Left lung (tissue), 10 donors: Measurements from ENCODE around the gene ALX4. TPM values are rescaled to one million over a fixed set of nuclear protein-coding genes. Genes with fewer than 3 reads are reported as not detected.

Source experiments
- ATAC-seq: fragments of 200-7000 bp; cut with Tn5 transposase; one replicate; pipeline ENCODE4 v1.9.1; 2020; ENCODE audit warnings: moderate library complexity
- DNase-seq, 4 donors: peaks; one replicate each; pipeline ENCODE4 v3.0.0-alpha.2; 2013 to 2020
- H3K27ac ChIP-seq, 2 donors: fragments of 200-600 bp; sonication (generic) in 1 of 2; one replicate each; pipeline versions ENCODE4 v1.5.0 to v1.8.0; 2020 to 2021
- H3K27me3 ChIP-seq, 2 donors: fragments of 200-600 bp; sonication (generic) in 1 of 2; one replicate each; pipeline versions ENCODE4 v1.5.0 to v1.8.0; 2020 to 2021
- H3K36me3 ChIP-seq, 2 donors: fragments of 200-600 bp; sonication (generic) in 1 of 2; one replicate each; pipeline versions ENCODE4 v1.5.0 to v1.8.0; 2020 to 2021
- H3K4me1 ChIP-seq, 2 donors: fragments of 200-600 bp; one replicate each; pipeline ENCODE4 v1.8.0; 2021
- H3K4me3 ChIP-seq, 2 donors: fragments of 200-600 bp; sonication (generic) in 1 of 2; one replicate each; pipeline versions ENCODE4 v1.5.0 to v1.8.0; 2020 to 2021; ENCODE audit warnings: mild to moderate bottlenecking in 1 of 2
- H3K9me3 ChIP-seq, 2 donors: fragments of 200-600 bp; sonication (generic) in 1 of 2; one replicate each; pipeline versions ENCODE4 v1.5.0 to v1.8.0; 2020 to 2021
- intact Hi-C, 2 donors: fragments of 100-400 bp; cut with DNase I; formaldehyde crosslinking; loops; one replicate each; pipeline versions ENCODE4 v1.11.2 to v1.14.2; 2022
- polyA plus RNA-seq, 6 donors: library from polyadenylated mRNA; unstranded; fragments of 120-200 nt; gene quantifications; one replicate each; pipeline ENCODE4 v1.2.1, GENCODE V29; 2013; ENCODE audit not compliant: insufficient read length in 6 of 6
- total RNA-seq, 2 donors: library from RNA; stranded (reverse); fragmentation: NEBNext Ultra II Directional; extraction: Animal tissue kit (Norgen Biotek cat#: 25700); gene quantifications; one replicate each; pipeline ENCODE4 v1.2.1, GENCODE V29; 2021
- TF ChIP-seq, protein P1 (sequence below), 2 donors: fragments of 200-600 bp; sonication (generic) in 1 of 2; IDR thresholded peaks; one replicate each; pipeline versions ENCODE4 v1.5.0 to v1.8.0; 2021; ENCODE audit warnings: antibody characterized with exemption in 2 of 2
- donor health status: DM: no; HTN: yes; CAD: no.
- donor health status: DM: no; HTN: no; CAD: no.

ALX4 gene
- total and polyA plus RNA-seq, 8 donors: 0.07 to 0.13 (median 0.10) TPM; not detected in 2

DNA sequence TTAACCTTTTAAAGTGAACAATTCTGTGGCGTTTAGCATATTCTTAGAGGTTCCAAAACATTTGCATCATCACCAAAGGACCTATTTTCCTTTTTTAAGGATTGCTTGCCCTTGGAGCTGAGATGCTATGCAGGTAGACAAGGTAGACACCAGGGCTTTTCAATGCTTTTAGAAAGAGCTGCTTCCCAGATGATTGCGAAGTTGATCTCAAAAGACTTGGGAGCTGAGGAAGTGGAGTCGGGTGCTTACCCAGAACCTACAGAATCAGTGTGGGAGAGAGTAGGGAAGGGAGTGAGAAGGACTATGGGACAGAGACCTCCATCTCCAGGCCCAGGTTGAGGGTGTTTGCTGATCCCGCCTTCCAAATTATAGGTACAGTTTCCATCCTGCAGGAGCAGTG, 11.1 kb upstream of the ALX4 start:
- DNase-seq: no peak
- no peak for ATAC-seq
- Histone ChIP-seq H3K4me1 (peaks cover 5 to 10% of the 10 kb centered on the region in 2 donors), H3K36me3 (no peaks in the 10 kb centered on the region), H3K27ac (no peak overlapping the region), H3K4me3 (no peak overlapping the region), H3K27me3 (peaks cover 90 to 100% of the 10 kb centered on the region in 2 donors), H3K9me3 (no peaks in the 10 kb centered on the region)
- intact Hi-C loops: no loop called here
- TF ChIP-seq, protein P1, sequence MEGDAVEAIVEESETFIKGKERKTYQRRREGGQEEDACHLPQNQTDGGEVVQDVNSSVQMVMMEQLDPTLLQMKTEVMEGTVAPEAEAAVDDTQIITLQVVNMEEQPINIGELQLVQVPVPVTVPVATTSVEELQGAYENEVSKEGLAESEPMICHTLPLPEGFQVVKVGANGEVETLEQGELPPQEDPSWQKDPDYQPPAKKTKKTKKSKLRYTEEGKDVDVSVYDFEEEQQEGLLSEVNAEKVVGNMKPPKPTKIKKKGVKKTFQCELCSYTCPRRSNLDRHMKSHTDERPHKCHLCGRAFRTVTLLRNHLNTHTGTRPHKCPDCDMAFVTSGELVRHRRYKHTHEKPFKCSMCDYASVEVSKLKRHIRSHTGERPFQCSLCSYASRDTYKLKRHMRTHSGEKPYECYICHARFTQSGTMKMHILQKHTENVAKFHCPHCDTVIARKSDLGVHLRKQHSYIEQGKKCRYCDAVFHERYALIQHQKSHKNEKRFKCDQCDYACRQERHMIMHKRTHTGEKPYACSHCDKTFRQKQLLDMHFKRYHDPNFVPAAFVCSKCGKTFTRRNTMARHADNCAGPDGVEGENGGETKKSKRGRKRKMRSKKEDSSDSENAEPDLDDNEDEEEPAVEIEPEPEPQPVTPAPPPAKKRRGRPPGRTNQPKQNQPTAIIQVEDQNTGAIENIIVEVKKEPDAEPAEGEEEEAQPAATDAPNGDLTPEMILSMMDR (IDR thresholded peaks at IDR 0.05): no peak

- TF ChIP-seq, protein P1 (IDR thresholded peaks at IDR 0.05): no peak
- intact Hi-C loops: no loop called here
- DNase-seq: no peak
- ATAC-seq: no peak
- H3K27me3 ChIP-seq: peaks cover 97 to 100% of the 10 kb centered on the region in 2 donors
- H3K9me3 ChIP-seq: no peaks in the 10 kb centered on the region
- no peak overlapping the region for H3K4me3 ChIP-seq
- no peak overlapping the region for H3K27ac ChIP-seq
- H3K4me1 ChIP-seq: peaks cover 8 to 12% of the 10 kb centered on the region in 2 donors
- H3K36me3 ChIP-seq: no peaks in the 10 kb centered on the region
These were observed 10.5 kb upstream of the ALX4 start for GRCh38 chr11:44320289-44320973.

- Histone ChIP-seq H3K9me3 (no peaks in the 10 kb centered on the region), H3K27ac (no peak overlapping the region), H3K4me1 (peaks cover 8 to 12% of the 10 kb centered on the region in 2 donors), H3K27me3 (peaks cover 100% of the 10 kb centered on the region in 2 donors), H3K36me3 (no peaks in the 10 kb centered on the region), H3K4me3 (no peak overlapping the region)
- ATAC-seq (no peak), DNase-seq (no peak)
- intact Hi-C loops: no loop called here
- TF ChIP-seq, protein P1 (IDR thresholded peaks at IDR 0.05): no peak
These were observed 9.8 kb upstream of the ALX4 start for GRCh38 chr11:44319552-44320288.

GRCh38 chr11:44319170-44319551, 9.2 kb upstream of the ALX4 start:
- TF ChIP-seq, protein P1 (IDR thresholded peaks at IDR 0.05): no peak
- DNase-seq: no peak
- Histone ChIP-seq H3K27me3 (peaks cover 100% of the 10 kb centered on the region in 2 donors), H3K36me3 (no peaks in the 10 kb centered on the region), H3K4me3 (no peak overlapping the region), H3K27ac (no peak overlapping the region), H3K9me3 (no peaks in the 10 kb centered on the region), H3K4me1 (peaks cover 8 to 12% of the 10 kb centered on the region in 2 donors)
- intact Hi-C loops: no loop called here
- ATAC-seq: no peak

DNA sequence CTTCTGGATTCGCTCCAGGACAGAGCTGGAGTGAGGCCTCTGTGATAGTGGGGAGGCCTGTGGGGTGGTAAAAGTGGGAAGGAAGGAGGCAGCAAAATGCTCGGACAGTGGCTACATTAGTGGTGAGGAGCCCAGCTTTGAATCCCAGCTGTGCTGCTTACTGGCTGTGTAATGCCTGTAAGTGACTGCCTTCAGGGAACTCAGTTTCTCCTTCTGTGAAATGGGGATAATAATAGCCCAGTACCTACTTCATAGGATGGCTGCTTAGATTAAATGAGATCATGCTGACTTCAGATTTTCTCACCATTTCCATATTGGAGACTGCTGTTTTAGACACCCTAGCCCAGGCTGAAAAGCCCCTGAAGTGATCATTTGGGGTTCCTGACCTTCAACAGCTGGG, 8.4 kb upstream of the ALX4 start:
- Histone ChIP-seq H3K27me3 (peaks cover 100% of the 10 kb centered on the region in 2 donors), H3K4me1 (peaks cover 8 to 12% of the 10 kb centered on the region in 2 donors), H3K27ac (no peak overlapping the region), H3K36me3 (no peaks in the 10 kb centered on the region), H3K9me3 (no peaks in the 10 kb centered on the region), H3K4me3 (no peak overlapping the region)
- TF ChIP-seq, protein P1 (IDR thresholded peaks at IDR 0.05): no peak
- no peak for ATAC-seq
- intact Hi-C loops: no loop called here
- DNase-seq: no peak
